OCI-LY1 (cell line): ENCODE measurements around the gene VMAC.
"Not testable (repeated sequence)": the region's sequence is repeated elsewhere in the genome, so short reads cannot be mapped to it uniquely, and the experiment has no call there.

Source experiments
- H2AFZ ChIP-seq: fragments of 200-600 bp; sonication (generic), shearing (Covaris generic); 2 replicates; pipeline ENCODE4 v1.6.0; 2014; ENCODE audit warnings: antibody characterized with exemption, mild to moderate bottlenecking, low read length
- H3F3A ChIP-seq: fragments of 200-600 bp; sonication (generic), shearing (Covaris generic); 2 replicates; pipeline ENCODE4 v1.6.0; 2014; ENCODE audit warnings: mild to moderate bottlenecking, antibody characterized with exemption, low read length, moderate library complexity; ENCODE audit not compliant: insufficient read depth
- H3K27ac ChIP-seq: fragments of 200-600 bp; sonication (generic); 2 replicates; pipeline ENCODE4 v1.5.1; 2014; ENCODE audit warnings: low read length, mixed run types, mild to moderate bottlenecking, low read depth; ENCODE audit not compliant: poor library complexity, severe bottlenecking
- H3K27me3 ChIP-seq: fragments of 200-600 bp; sonication (generic); 2 replicates; pipeline ENCODE4 v1.6.0; 2014; ENCODE audit warnings: antibody characterized with exemption, mild to moderate bottlenecking, low read length, moderate library complexity; ENCODE audit not compliant: insufficient read depth
- H3K36me3 ChIP-seq: fragments of 200-600 bp; sonication (generic); 2 replicates; pipeline ENCODE4 v1.6.1; 2014; ENCODE audit warnings: mild to moderate bottlenecking, antibody characterized with exemption, low read length, moderate library complexity, mixed read lengths; ENCODE audit not compliant: insufficient read depth
- H3K4me1 ChIP-seq: fragments of 200-600 bp; sonication (generic); 2 replicates; pipeline ENCODE4 v1.5.1; 2014; ENCODE audit warnings: mild to moderate bottlenecking, low read length, moderate library complexity; ENCODE audit not compliant: insufficient read depth, severe bottlenecking
- H3K4me2 ChIP-seq: fragments of 200-600 bp; sonication (generic), shearing (Covaris generic); 2 replicates; pipeline ENCODE4 v1.6.1; 2014; ENCODE audit warnings: low read length
- H3K4me3 ChIP-seq: fragments of 200-600 bp; sonication (generic); 2 replicates; pipeline ENCODE4 v1.5.1; 2014; ENCODE audit warnings: low read length, low read depth, mild to moderate bottlenecking, mixed read lengths; ENCODE audit not compliant: poor library complexity, severe bottlenecking
- H3K79me2 ChIP-seq: fragments of 200-600 bp; shearing (Covaris generic); 2 replicates; pipeline ENCODE4 v1.6.1; 2016; ENCODE audit warnings: mixed run types, low read length, mixed read lengths; ENCODE audit not compliant: insufficient read depth
- H3K9ac ChIP-seq: fragments of 200-600 bp; sonication (generic), shearing (Covaris generic); 2 replicates; pipeline ENCODE4 v1.6.1; 2014; ENCODE audit warnings: mild to moderate bottlenecking, low read length, mixed read lengths
- H3K9me2 ChIP-seq: fragments of 200-600 bp; sonication (generic), shearing (Covaris generic); 2 replicates; pipeline ENCODE4 v1.6.1; 2014; ENCODE audit warnings: low read depth, mild to moderate bottlenecking, low read length, mixed read lengths
- H3K9me3 ChIP-seq: fragments of 200-600 bp; shearing (Covaris generic); 2 replicates; pipeline ENCODE4 v1.6.1; 2014; ENCODE audit warnings: low read length, mixed read lengths
- H4K20me1 ChIP-seq: fragments of 200-600 bp; sonication (generic), shearing (Covaris generic); 2 replicates; pipeline ENCODE4 v1.6.0; 2016; ENCODE audit warnings: mild to moderate bottlenecking, low read length; ENCODE audit not compliant: insufficient read depth
- CTCF ChIP-seq: fragments of 200-600 bp; sonication (generic), shearing (Covaris generic); IDR thresholded peaks from 2 replicates; pipeline ENCODE4 v1.5.1; 2017; ENCODE audit warnings: mild to moderate bottlenecking, antibody characterized with exemption, low read length, moderate library complexity, mixed read lengths
- EZH2 ChIP-seq: fragments of 200-600 bp; sonication (generic), shearing (Covaris generic); IDR thresholded peaks from 2 replicates; pipeline ENCODE4 v1.8.0; 2017; ENCODE audit warnings: borderline replicate concordance, mixed run types, mild to moderate bottlenecking, antibody characterized with exemption, low read length, moderate library complexity, mixed read lengths

Gene VMAC

GRCh38 chr19:5904352-5905113 is at the start of gene VMAC:
Gene VMAC (plus strand): TSS chr19:5904872. CDS start chr19:5904891, 19 bp downstream.
- no peaks in the 10 kb centered on the region for H4K20me1 ChIP-seq
- H3F3A ChIP-seq, result no peaks in the 10 kb centered on the region
- H2AFZ ChIP-seq, result 0 out of 2 replicates have a peak within 1 kb of the TSS, but pooled peaks have one; percentile 31
- peaks cover 30% of the 10 kb centered on the region for H3K79me2 ChIP-seq
- peaks cover 18% of the 10 kb centered on the region for H3K4me1 ChIP-seq
- no peaks in the 10 kb centered on the region for H3K9me3 ChIP-seq
- no peak for TF ChIP-seq CTCF
- no peak for TF ChIP-seq EZH2
- no peaks in the 10 kb centered on the region for H3K9me2 ChIP-seq
- H3K36me3 ChIP-seq, result peaks cover 16% of the 10 kb centered on the region
- H3K9ac ChIP-seq, result peak within 1 kb of the TSS; percentile 99
- peak within 1 kb of the TSS; percentile 88 for H3K4me2 ChIP-seq
- H3K27ac ChIP-seq, result peak within 1 kb of the TSS; percentile 82
- no peaks in the 10 kb centered on the region for H3K27me3 ChIP-seq
- H3K4me3 ChIP-seq, result peak within 1 kb of the TSS; percentile 97

GRCh38 chr19:5855151-5855550 is 49.5 kb upstream of the VMAC start:
- H4K20me1 ChIP-seq, H3K79me2 ChIP-seq, H3F3A ChIP-seq, H3K9me3 ChIP-seq, H2AFZ ChIP-seq, H3K4me1 ChIP-seq, H3K9ac ChIP-seq, H3K4me3 ChIP-seq, H3K9me2 ChIP-seq, H3K27ac ChIP-seq, H3K36me3 ChIP-seq, H3K4me2 ChIP-seq, H3K27me3 ChIP-seq: not testable (repeated sequence)

- Histone ChIP-seq H3K36me3 (no peaks in the 10 kb centered on the region), H3K4me2 (no peak overlapping the region), H2AFZ (no peak overlapping the region), H3K79me2 (no peaks in the 10 kb centered on the region), H3F3A (no peaks in the 10 kb centered on the region), H3K4me3 (no peak overlapping the region), H4K20me1 (no peaks in the 10 kb centered on the region), H3K27me3 (peaks cover 5% of the 10 kb centered on the region; the same call in 1 of the 2 replicates), H3K4me1 (no peaks in the 10 kb centered on the region), H3K9me2 (no peaks in the 10 kb centered on the region), H3K27ac (no peak overlapping the region), H3K9ac (no peak overlapping the region), H3K9me3 (no peaks in the 10 kb centered on the region)
- TF ChIP-seq CTCF (no peak), EZH2 (no peak)
These were observed 47.2 kb upstream of the VMAC start for GRCh38 chr19:5857203-5858081.
